ENCODE measurements around the gene CCDC141.

Gene CCDC141

GRCh38 chr2:178859730-178860129 is 190.2 kb downstream of the CCDC141 start:
- TF ChIP-seq EZH2 (IDR thresholded peaks at IDR 0.05; ENCODE audit: borderline replicate concordance, low read depth, low read length, severe bottlenecking) (no peak), CTCF (IDR thresholded peaks at IDR 0.05; ENCODE audit: borderline replicate concordance, extremely low read depth, low read length, poor library complexity, severe bottlenecking) (no peak)
- Histone ChIP-seq H3K4me1 (ENCODE audit: insufficient read depth, low read length) (no peaks in the 10 kb centered on the region), H3K36me3 (ENCODE audit: insufficient read depth, low read length) (no peaks in the 10 kb centered on the region), H3K9me3 (ENCODE audit: insufficient read depth, low read length, severe bottlenecking) (no peaks in the 10 kb centered on the region), H3K27me3 (ENCODE audit: insufficient read depth, low read length, poor library complexity) (peaks cover 4% of the 10 kb centered on the region), H3K9ac (ENCODE audit: low read depth, low read length) (no peak overlapping the region), H2AFZ (ENCODE audit: low read depth, low read length) (no peak overlapping the region), H3K4me3 (ENCODE audit: low read depth in 1 of 2, low read length in 2 of 2) (no peak overlapping the region), H3K79me2 (ENCODE audit: insufficient read depth, low read length) (no peaks in the 10 kb centered on the region), H3K4me2 (ENCODE audit: insufficient read depth, low read length) (no peak overlapping the region), H4K20me1 (ENCODE audit: insufficient read depth, low read length) (no peaks in the 10 kb centered on the region), H3K27ac (ENCODE audit: low read length) (no peak overlapping the region)
- ATAC-seq (ENCODE audit: insufficient read depth, low read depth), result no peak
- DNase-seq, result no peak

GRCh38 chr2:178858896-178859625 is 190.9 kb downstream of the CCDC141 start:
- no peaks in the 10 kb centered on the region for H3K36me3 ChIP-seq (ENCODE audit: insufficient read depth, low read length)
- no peak overlapping the region for H3K4me2 ChIP-seq (ENCODE audit: insufficient read depth, low read length)
- H3K27me3 ChIP-seq (ENCODE audit: insufficient read depth, low read length, poor library complexity), result peaks cover 4% of the 10 kb centered on the region
- ATAC-seq (ENCODE audit: insufficient read depth, low read depth), result no peak
- H3K4me3 ChIP-seq (ENCODE audit: low read depth in 1 of 2, low read length in 2 of 2), result no peak overlapping the region
- H3K9ac ChIP-seq (ENCODE audit: low read depth, low read length), result no peak overlapping the region
- H3K27ac ChIP-seq (ENCODE audit: low read length), result no peak overlapping the region
- H2AFZ ChIP-seq (ENCODE audit: low read depth, low read length), result no peak overlapping the region
- H3K4me1 ChIP-seq (ENCODE audit: insufficient read depth, low read length), result no peaks in the 10 kb centered on the region
- TF ChIP-seq CTCF (IDR thresholded peaks at IDR 0.05; ENCODE audit: borderline replicate concordance, extremely low read depth, low read length, poor library complexity, severe bottlenecking) (no peak), EZH2 (IDR thresholded peaks at IDR 0.05; ENCODE audit: borderline replicate concordance, low read depth, low read length, severe bottlenecking) (no peak)
- no peak for DNase-seq
- no peaks in the 10 kb centered on the region for H4K20me1 ChIP-seq (ENCODE audit: insufficient read depth, low read length)
- H3K9me3 ChIP-seq (ENCODE audit: insufficient read depth, low read length, severe bottlenecking), result no peaks in the 10 kb centered on the region
- H3K79me2 ChIP-seq (ENCODE audit: insufficient read depth, low read length), result no peaks in the 10 kb centered on the region

- H4K20me1 ChIP-seq (ENCODE audit: insufficient read depth, low read length), result no peaks in the 10 kb centered on the region
- H3K9me3 ChIP-seq (ENCODE audit: insufficient read depth, low read length, severe bottlenecking), result no peaks in the 10 kb centered on the region
- TF ChIP-seq CTCF (IDR thresholded peaks at IDR 0.05; ENCODE audit: borderline replicate concordance, extremely low read depth, low read length, poor library complexity, severe bottlenecking) (no peak), EZH2 (IDR thresholded peaks at IDR 0.05; ENCODE audit: borderline replicate concordance, low read depth, low read length, severe bottlenecking) (no peak)
- no peak overlapping the region for H2AFZ ChIP-seq (ENCODE audit: low read depth, low read length)
- H3K4me3 ChIP-seq (ENCODE audit: low read depth in 1 of 2, low read length in 2 of 2), result no peak overlapping the region
- no peaks in the 10 kb centered on the region for H3K36me3 ChIP-seq (ENCODE audit: insufficient read depth, low read length)
- no peak overlapping the region for H3K4me2 ChIP-seq (ENCODE audit: insufficient read depth, low read length)
- H3K27ac ChIP-seq (ENCODE audit: low read length), result no peak overlapping the region
- DNase-seq (no peak), ATAC-seq (ENCODE audit: insufficient read depth, low read depth) (no peak)
- H3K27me3 ChIP-seq (ENCODE audit: insufficient read depth, low read length, poor library complexity), result peaks cover 4% of the 10 kb centered on the region
- no peak overlapping the region for H3K9ac ChIP-seq (ENCODE audit: low read depth, low read length)
- no peaks in the 10 kb centered on the region for H3K4me1 ChIP-seq (ENCODE audit: insufficient read depth, low read length)
- no peaks in the 10 kb centered on the region for H3K79me2 ChIP-seq (ENCODE audit: insufficient read depth, low read length)
Observed at GRCh38 chr2:178855151-178855550, 194.8 kb downstream of the CCDC141 start.
